Activated effector memory CD4-positive, alpha-beta T cell treated with Interleukin-2 at 50 U/mL for 16 hours (primary cell): ENCODE data around the gene SDK2.

Source experiments
- DNase-seq: peaks from one replicate; pipeline ENCODE4 v3.0.0-alpha.2; 2020

The SDK2 gene

GRCh38 chr17:73551759-73552158 lies 92.5 kb downstream of the SDK2 start:
- no peak for DNase-seq

- DNase-seq = no peak
Measured at GRCh38 chr17:73551144-73551543, 93.1 kb downstream of the SDK2 start.

DNA sequence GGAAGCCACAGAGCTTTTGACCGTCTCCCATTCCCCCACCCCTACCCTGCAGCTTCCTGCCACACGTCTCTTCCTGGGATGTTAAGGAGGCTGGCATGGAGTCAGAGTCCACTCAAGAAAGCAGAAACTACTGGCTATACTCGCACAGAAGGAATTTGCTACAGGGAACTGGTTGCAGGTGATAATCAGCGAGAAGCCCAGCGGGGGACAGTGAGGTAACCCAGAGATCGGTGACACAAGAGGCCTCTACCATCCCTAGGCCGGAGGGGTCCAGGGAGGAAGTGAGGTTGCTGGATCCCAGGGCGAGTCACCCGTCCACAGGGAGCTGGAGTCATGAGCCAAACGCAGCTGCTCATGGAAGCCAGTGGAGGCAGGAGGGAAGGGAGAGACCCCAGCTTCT lies 93.7 kb downstream of the SDK2 start:
- DNase-seq = no peak

GRCh38 chr17:73549841-73550430 lies 94.3 kb downstream of the SDK2 start:
- no peak for DNase-seq

DNA sequence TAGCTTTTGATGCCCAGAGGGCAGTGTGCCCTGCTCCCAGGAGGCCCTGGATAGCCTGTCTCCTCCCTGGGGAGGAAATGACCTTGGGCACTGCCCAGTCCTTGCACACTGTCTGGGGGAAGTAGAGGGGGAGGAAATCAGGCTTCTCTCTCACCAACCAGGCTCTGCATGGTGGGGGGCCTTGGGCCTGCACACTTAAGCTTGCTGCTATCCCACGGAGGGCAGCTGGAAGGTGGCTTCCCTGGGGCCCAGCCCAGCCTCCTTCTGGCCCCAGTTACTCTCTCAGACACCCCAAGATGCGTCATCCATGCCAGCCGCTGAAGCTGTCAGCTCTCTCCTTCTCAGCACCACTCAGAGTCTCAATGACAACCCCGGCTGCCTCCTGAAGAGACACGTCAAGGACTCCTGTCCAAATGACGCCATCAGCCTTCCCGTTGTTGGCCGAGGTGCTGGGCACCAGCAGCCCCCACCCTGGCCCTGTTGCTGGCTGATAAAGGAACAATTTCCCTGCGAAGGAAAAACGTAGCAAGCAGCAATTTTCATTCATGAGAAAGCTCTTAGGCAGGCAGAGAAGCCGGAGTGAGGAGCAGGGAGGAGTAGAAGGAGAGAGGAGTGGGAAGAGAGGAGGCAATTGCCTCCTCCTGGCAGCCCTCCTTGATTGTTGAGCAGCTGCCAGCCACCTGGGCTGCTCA lies 95.5 kb downstream of the SDK2 start:
- no peak for DNase-seq

- no peak for DNase-seq
Measured at GRCh38 chr17:73547790-73548189, 96.5 kb downstream of the SDK2 start.

DNA sequence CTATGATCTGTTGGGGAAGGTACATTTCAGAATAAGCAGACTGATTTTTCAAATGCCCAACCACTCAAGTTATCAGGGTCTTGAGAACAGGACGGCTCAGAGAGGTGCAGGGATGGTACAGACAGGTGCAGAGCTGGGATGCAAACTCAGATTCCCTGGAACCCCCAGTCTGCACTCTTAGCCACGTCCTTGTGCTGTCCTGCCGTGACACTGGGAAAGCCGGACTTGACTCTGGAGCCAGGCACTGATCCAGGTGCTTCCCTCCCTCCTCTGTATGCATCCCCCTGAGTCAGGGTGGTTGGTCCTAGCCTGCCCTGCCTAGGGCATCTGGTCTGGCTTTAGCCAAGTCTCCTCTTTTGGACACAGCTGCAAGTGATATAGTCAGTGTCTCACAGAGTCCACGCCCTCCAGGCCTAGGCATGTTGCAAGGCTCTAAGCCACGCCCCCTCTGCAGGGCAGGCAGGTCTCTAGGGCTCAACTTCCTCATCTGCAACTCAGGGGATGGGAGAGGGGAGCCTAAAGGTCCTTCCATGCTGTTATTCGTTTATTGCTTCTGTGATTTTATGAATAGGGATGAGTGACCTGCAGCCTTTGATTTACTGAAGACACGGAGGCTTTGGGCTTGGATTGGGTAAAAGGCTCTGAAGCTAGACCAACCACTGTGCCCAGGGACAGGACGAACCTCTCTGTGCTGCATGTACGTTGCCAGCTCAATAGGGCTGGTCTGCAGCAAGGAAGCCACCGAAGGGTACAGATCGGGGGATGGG lies 97.3 kb downstream of the SDK2 start:
- DNase-seq = no peak

- no peak for DNase-seq
Measured at GRCh38 chr17:73546114-73546513, 98.1 kb downstream of the SDK2 start.

GRCh38 chr17:73545109-73546032 lies 98.9 kb downstream of the SDK2 start:
- no peak for DNase-seq

GRCh38 chr17:73544333-73544732 lies 99.9 kb downstream of the SDK2 start:
- no peak for DNase-seq

GRCh38 chr17:73542323-73542722 lies 101.9 kb downstream of the SDK2 start:
- DNase-seq = no peak

DNA sequence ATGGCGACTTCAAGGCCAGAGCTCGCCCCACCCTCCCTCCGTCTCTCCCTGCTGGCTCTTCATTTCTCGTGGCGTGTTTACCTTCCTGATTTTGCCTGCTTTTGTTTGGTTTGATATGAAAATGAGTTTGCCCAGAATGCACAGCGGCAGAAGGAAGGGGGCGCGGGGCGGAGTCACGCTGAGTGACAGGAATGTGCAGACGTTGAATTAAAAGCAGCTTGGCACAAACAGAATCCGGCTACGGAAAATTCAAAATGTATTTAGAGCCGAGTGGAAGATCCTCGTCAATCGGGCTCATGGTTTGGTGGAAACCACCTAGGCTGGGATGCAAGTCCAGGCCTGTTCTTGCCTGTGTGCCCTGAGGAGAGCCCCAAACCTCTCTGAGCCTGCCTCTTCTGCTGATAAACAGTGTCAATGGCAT lies 102.7 kb downstream of the SDK2 start:
- no peak for DNase-seq

DNA sequence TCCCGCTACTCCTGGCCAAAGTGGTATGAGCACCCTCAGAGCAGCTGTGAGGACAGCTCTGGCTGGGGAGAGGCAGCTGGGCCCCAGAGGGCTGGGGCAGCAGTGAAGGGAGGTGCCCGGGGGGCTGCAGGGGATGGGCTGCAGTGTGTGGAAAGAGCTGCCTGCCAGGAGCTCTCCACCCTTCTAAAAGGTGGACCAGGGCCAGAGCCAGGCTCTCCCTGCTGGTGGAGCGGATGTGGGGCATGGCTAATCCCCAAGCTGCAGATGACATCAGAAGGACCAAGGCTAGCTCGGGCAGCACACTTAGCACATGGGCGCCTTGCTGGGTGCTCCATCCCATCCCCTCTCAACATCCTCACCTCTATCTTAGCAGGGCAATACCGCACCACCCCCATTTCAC lies 103.1 kb downstream of the SDK2 start:
- no peak for DNase-seq

DNA sequence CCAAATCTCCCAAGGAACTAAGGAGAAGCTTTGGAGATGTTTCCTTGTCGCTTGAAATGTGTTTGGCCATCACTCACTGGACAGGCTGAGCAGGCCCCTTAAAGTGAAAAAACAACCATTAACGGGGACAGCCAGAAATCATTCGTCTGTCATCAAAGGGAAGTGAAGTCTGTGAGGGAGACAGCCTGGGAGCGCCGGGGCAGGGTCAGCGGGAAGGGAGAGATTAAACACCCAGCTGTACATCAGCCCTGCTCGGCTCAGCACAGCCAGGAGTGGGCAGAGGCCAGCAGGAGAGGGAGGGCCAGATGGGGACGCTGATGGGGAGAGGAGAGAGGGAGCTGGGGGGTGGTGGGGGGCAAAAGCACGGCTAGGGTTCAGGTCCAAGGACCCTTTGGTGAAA lies 105.1 kb downstream of the SDK2 start:
- no peak for DNase-seq

GRCh38 chr17:73538445-73538844 lies 105.8 kb downstream of the SDK2 start:
- DNase-seq = no peak

- DNase-seq = no peak
Measured at GRCh38 chr17:73536700-73537605, 107.3 kb downstream of the SDK2 start.

DNA sequence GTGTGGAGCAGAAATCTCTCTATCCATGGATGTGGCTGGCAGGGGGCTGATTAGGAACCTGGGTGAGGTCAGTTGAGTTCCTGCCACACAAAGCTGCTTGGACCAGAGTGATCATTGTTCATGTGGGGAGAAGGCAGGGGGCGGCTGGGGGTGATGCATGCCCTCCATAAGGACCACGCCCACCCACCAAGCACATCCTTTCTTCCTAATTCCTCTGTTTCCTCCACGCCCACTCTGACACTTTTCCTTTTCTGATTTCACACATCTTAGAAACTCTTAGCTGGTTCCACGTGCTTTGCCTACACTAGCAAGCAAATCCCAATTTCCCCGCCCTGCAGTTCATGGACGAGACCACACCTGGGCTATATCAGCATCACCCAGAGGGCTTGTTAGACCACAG lies 108.5 kb downstream of the SDK2 start:
- DNase-seq = no peak

DNA sequence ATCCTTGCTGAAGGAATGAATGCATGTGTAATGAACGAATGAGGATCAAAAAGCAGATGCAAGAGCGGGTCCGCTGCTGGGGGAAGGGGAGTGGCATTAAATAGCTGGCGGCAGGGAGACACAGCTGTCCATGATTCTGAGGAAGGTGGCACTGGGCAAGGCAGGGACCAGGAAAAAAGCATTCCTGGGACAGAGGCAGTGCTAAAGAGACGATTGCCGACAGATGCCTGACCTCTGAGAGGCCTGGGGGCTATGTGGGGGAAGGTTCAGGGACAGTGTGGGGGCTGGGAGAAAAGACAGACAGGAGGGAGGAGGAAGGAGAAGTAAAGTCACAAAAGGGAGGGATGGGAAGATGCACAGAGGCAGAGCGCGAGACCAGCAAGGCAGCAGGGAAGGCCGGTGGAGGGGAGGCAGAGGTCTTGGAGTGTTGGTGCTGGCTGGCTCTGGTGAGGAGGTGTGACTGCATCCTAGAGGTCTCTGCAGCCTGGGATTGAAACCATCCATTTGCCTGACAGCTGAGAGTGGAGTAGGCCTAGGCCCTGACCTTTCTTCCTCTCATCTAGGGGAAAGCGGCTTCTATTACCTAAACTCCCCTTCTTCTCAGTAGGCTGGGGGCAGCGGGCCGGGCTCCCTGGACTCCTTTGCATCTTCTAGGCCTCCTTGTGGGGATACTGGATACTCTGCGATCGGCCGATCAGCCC lies 109.9 kb downstream of the SDK2 start:
- no peak for DNase-seq

- DNase-seq = no peak
Measured at GRCh38 chr17:73533781-73534180, 110.5 kb downstream of the SDK2 start.

GRCh38 chr17:73533127-73533526 lies 111.1 kb downstream of the SDK2 start:
- no peak for DNase-seq

- DNase-seq = no peak
Measured at GRCh38 chr17:73532421-73532901, 111.8 kb downstream of the SDK2 start.
